Activated effector memory CD4-positive, alpha-beta T cell treated with anti-CD3 and anti-CD28 coated beads, Interleukin-2, amount 50 U/mL, for 16 hours (primary cell): ENCODE data around the gene ANKK1.

Experiments
- DNase-seq: peaks from one replicate; pipeline ENCODE4 v3.0.0-alpha.2; 2020

ANKK1 gene

GRCh38 chr11:113387605-113388211, at the start of gene ANKK1:
ANKK1 (plus strand) TSS chr11:113387779; CDS start chr11:113387885, 106 bp downstream.
- no peak for DNase-seq

- no peak for DNase-seq
Measured at GRCh38 chr11:113338730-113339129, 48.8 kb upstream of the ANKK1 start.

DNA sequence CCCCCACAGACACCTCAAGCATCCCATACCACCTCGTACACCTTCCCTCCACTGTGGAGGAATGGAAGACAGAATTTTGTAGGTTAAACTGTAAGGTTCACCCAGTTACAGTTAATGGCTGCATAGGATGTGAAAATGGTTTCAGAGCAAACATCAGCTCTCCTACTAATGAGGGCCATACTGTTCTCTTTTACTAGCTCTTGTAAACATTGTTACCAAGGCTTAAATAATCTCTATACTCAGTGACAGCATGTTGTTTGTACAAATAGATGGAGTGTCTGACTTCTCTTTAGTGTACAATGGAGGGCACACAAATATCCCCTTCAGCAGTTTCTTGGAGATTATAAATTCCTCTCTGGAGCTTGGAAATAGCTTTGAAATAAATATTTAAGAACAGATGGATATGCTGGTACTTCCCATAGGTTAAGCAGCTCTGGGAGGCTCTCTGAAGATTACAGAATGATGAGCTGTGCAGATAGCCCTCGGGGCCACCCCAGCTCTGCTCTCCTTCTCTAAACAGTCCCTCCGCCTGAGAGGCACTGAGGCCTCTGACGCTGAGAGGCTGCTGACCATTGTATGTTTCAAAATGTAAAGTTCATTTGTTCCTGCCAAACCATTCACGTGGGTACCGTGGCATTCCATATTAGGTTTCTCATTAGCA, 47.5 kb upstream of the ANKK1 start:
- no peak for DNase-seq

- no peak for DNase-seq
Measured at GRCh38 chr11:113341388-113342165, 46.0 kb upstream of the ANKK1 start.

- no peak for DNase-seq
Measured at GRCh38 chr11:113345978-113346377, 41.6 kb upstream of the ANKK1 start.

GRCh38 chr11:113349528-113349927, 38.1 kb upstream of the ANKK1 start:
- no peak for DNase-seq

DNA sequence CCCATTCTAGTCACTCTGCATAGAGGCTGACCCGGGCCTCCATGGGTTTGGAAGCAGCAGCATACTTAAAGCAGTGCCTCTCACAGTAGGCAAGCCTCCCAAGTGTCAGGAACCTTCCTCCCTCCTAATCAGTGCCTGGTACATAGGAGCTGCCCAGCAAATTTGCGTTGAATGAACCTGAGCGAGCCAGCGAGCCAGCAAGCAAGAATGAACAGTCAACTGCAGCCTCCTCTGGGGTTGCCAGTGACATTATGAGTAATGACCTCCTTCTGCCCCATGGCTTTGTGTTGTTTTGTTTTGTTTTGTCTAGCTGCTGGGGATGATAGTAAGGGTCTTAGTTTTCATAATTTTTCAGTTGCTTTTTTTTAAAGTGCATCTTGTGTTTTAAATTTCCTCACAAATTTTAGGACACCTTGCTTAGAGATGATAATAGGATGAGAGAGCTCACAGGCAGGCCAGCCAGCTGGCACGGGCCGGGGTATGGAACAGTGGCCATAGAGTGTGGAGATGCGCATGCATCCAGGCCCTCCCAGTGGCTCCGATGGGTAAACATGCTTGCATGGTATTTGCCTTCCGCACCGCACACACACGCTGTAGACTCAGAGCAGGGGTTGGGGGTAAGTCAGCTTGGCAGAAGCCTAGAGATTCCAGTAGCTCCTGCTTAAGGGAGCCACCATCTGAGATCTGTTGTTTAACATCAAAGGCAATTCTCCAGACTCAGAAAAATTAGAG, 37.1 kb upstream of the ANKK1 start:
- no peak for DNase-seq

- no peak for DNase-seq
Measured at GRCh38 chr11:113351068-113351450, 36.5 kb upstream of the ANKK1 start.

- no peak for DNase-seq
Measured at GRCh38 chr11:113351480-113351879, 36.1 kb upstream of the ANKK1 start.

- DNase-seq: no peak
Measured at GRCh38 chr11:113356203-113356602, 31.4 kb upstream of the ANKK1 start.

DNA sequence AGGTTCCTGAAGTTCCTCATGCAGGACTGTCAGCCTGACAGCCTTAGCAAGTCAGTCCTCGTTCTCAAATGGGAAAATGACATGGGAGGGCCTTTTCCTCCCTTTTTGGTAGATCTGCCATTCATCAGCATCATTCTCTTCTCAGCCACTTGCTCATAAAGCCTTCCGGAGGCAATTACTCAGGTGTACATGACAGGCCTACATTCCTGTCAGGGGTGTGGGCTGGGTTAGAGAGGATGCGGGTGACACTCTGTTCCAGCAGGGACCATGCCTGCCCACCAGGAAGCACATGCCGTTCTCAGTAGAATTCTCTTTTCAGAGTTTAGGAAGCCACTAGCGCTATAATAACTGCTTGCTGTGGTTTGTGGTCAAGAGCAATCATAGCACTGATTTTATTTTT, 24.2 kb upstream of the ANKK1 start:
- no peak for DNase-seq

GRCh38 chr11:113363996-113364641, 23.5 kb upstream of the ANKK1 start:
- no peak for DNase-seq

DNA sequence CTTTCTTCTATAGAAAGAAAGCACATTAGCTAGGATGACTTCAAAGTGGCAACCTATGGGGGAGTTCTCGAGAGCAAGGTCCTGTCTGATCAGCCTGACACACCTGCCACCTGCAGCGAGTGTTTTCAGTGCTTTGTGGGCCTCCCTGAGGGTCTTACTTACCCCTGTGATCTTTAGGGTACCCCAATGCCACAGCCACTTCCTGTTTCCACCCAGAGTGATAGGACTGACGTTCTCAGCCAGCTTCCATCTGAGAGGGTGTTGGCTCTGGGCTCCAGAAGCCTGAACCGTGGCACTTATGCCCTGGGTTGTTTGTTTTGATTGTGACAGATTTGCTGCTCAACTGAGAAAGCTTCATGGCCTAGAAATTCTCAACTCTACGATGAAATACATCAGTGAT, 21.7 kb upstream of the ANKK1 start:
- no peak for DNase-seq

DNA sequence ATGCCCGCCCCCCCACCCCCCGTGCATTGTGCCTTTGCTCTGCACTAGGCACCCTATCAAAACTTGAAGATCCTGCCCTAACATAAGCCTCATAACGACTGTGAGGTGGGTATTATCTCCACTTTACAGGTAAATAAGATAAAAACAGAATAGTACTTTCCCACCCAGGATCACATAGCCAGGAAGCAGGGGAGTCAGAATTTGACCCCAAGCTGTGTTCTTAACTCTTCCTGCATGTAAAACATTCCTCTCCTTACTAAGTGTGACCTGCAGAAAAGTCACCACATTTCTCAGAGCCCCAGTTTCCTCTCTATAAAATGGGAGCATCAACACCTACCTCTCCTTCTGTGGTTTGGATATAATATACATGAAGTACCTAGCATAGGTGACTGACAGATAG, 18.2 kb upstream of the ANKK1 start:
- no peak for DNase-seq

DNA sequence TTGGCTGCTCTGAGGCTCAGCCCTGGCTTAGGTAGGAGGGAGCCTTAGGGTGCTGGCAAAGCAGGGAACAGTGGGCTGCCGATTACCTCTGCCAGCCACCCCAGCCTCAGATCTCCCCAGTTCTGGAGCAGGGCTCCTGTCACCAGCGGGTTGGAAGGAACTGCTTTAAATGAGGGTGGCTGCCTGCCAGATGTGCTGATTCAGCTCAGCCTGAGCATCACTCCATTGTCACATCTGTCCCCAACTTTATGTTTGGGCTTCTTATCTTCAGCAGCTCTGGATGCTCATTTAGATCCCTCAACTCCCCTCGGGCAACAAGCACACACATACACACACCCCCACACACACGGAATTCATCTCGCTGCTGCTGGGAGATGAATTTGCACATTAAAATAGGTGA, 16.9 kb upstream of the ANKK1 start:
- DNase-seq: no peak

- DNase-seq: no peak
Measured at GRCh38 chr11:113372309-113372708, 15.3 kb upstream of the ANKK1 start.

- no peak for DNase-seq
Measured at GRCh38 chr11:113373306-113373705, 14.3 kb upstream of the ANKK1 start.

DNA sequence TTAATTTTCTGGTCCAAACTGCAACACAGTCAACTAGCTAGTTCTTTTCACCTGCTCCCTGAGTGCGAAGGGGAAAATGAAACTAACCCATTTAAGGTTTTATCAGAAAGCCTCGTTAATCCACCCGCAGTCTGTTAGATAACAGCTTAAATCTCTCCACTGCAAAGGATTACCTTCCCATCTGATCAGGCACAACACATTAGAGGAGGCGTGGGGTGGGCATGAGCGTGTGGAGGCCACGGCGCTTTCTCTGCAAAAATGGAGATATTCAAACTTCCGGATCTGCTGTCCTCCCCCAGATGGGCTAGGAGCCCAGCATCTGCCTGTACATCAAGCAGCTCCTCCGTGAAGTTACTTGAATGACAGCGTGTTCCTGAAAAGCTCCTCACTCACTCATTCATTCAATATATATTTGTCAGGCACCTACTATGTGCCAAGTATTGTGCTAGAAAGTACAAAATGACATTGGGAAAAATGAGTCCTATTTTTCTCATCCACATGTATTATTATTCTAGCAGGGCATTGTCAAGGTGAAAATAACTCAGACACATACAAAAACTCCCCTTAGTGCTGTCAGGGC, 13.5 kb upstream of the ANKK1 start:
- DNase-seq: no peak

DNA sequence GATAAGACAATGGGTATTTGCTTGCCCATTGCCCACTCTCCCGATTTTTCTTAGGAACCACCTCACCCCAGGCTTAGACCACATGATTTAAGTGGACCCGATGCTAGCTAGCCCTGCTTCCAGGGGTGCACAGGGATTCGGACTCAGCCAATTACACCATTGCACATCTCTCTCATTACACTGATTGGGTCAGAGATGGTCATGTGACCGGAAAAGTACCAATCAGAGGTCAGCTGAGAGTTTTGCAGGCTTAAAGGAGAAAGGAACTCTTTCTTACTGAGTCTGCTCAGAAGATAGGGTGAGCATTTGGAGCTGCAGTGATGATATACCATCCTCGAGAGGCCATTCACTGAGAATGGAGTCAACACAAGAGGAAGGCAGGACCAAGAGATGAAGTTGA, 12.2 kb upstream of the ANKK1 start:
- DNase-seq: no peak

- DNase-seq: no peak
Measured at GRCh38 chr11:113376156-113376555, 11.4 kb upstream of the ANKK1 start.

DNA sequence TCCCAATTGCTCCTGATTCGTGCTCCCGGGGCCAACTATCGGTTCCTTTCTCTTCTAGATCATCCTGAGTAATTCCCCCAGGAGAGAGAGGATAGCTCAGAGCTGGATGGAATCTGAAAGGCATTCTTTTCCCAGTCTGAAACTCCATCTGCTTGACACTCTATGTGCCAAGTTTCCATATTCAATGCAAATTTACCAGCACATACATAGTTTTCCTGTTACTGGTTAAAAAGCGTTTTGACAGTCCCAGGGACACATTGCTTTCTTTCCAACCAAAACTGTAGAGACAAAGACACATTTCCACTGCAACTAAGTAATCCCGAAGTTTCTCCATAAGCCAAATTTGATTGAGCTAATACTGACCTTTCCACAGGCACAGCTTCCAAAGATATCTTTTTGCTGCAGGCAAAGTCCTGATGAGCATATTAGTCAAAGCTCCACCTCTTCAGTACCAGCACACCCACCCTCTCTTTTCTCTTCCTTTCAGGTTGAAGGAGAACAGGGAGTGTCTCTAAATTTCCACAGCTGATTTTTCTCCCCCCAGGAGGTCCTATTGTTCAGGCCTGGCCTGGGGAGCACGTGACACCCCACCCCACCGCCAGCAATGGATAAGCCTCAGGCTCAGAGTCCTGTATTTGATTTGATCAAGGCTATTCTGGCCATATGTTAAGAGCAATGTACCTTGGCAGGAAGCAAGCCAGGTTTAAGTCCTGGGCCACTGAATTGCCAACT, 9.7 kb upstream of the ANKK1 start:
- DNase-seq: no peak

GRCh38 chr11:113378692-113379091, 8.9 kb upstream of the ANKK1 start:
- DNase-seq: no peak
